GM12874 (cell line): ENCODE results near the gene TLCD1.
A peak's percentile ranks its signal among the peaks of the same experiment; 100 is the strongest.

Experiments
- CTCF ChIP-seq: IDR thresholded peaks from 2 replicates; pipeline ENCODE4 v1.5.1; 2011; ENCODE audit warnings: low read depth, mild to moderate bottlenecking, control low read depth, low read length, moderate library complexity; ENCODE audit not compliant: insufficient read depth

The TLCD1 gene

DNA sequence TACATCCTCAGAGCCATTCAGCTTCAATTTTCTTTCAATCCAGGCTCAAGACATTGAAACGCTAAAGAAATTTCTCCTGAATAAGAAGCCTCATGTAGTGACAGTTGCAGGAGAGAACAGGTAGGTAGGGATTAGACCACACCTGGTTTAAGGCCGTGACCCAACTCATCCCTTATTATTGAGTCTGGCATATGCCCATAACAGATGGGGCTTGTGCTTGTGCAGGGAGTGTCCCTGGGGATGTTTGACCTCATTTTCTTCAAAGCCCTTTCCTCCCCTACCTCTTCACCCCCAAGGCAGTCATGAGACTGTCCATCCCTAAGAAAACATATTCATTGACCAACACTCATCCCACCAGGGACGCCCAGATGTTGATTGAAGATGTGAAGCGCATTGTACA, 39.7 kb downstream of the TLCD1 start:
- no peak for TF ChIP-seq CTCF

DNA sequence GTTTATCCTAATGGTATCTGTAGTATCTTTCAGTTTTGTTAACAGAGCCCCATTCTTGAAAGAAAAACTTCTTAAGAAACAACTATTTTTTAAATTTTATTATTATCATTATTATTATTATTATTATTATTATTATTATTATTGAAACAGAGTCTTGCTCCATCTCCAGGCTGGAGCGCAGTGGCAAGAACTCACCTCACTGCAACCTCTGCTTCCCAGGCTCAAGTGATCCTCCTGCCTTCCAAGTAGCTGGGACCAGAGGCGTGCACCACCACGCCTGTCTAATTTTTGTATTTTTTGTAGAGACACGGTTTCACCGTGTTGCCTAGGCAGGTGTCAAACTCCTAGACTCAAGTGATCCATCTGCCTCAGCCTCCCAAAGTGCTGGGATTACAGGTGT, 40.7 kb downstream of the TLCD1 start:
- TF ChIP-seq CTCF, result no peak

DNA sequence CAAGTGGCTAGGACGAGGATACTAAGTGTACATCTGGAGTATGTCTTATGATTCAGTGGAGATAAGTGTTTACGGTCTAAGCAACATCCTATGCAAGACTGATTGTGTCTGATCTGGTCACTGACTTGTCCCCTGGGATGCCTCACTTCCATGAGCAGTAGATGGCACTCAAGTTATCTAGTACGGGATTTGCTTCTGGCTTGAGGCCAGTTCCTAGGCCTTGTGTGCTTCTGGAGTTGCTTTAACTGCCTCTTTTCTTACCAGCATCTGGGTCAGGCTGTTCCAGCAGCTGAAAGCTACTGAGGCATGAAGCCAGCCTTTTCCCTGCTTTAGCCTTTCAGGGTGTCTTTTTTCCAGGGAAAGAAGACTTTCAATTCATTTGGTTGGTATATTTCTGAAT, 41.1 kb downstream of the TLCD1 start:
- no peak for TF ChIP-seq CTCF

DNA sequence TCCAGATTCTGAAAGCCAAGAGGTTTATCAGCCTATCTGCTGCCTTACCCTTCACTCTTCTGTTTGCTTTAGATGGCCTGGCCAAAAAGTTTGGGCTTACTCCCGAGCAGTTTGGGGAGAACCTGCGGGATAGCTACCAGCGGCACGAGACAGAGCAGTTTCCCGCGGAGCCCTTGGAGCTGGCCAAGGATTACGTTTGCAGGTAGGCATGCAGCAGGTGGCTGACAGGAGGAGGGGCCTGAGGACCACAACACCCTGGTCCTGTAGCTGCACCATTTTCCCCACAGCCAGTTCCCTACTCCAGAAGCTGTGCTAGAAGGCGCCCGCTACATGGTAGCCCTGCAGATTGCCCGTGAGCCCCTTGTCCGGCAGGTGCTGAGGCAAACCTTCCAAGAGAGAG, 43.4 kb downstream of the TLCD1 start:
- no peak for TF ChIP-seq CTCF

- peak; percentile 32; the same call in 1 of the 2 replicates for TF ChIP-seq CTCF
Observed at GRCh38 chr17:28675980-28676379, 50.1 kb downstream of the TLCD1 start.

DNA sequence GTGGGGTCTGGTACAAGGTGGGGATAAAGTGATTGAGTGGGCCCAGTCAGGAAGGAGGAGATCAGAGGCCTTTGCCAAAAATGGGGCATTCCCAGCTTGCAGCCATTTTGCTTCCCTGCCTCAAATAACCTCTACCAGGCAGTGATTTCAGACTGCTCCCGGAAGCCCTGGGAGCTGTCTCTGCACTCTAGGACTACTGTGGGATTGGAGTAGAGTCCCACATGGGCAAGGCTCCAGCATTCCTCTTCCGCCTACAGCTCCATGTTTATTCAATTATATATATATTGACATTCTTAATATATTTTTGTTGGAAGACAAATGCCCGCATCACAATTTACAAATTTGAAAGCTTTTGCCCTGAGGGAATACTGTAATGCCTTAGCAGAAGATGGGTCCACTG, 50.5 kb downstream of the TLCD1 start:
- TF ChIP-seq CTCF, result no peak
